Measurements from ENCODE around the gene NRDE2. TPM values are rescaled to one million over a fixed set of nuclear protein-coding genes. Genes with fewer than 3 reads are reported as not detected.
"Not testable (repeated sequence)": the region's sequence is repeated elsewhere in the genome, so short reads cannot be mapped to it uniquely, and the experiment has no call there.

Gene NRDE2
- total RNA-seq, 1 donor from 2014 or later = 21.4 TPM

GRCh38 chr14:90344331-90345238 is 12.8 kb upstream of the NRDE2 start:
- intact Hi-C loops (cut with micrococcal nuclease) = no loop called here

- intact Hi-C loops (cut with micrococcal nuclease) = no loop called here
These were observed 10.6 kb upstream of the NRDE2 start for GRCh38 chr14:90342327-90342726.

GRCh38 chr14:90341784-90342183 is 10.0 kb upstream of the NRDE2 start:
- intact Hi-C loops (cut with micrococcal nuclease) = no loop called here

- intact Hi-C loops (cut with micrococcal nuclease) = not testable (repeated sequence)
These were observed 9.5 kb upstream of the NRDE2 start for GRCh38 chr14:90341232-90341631.

DNA sequence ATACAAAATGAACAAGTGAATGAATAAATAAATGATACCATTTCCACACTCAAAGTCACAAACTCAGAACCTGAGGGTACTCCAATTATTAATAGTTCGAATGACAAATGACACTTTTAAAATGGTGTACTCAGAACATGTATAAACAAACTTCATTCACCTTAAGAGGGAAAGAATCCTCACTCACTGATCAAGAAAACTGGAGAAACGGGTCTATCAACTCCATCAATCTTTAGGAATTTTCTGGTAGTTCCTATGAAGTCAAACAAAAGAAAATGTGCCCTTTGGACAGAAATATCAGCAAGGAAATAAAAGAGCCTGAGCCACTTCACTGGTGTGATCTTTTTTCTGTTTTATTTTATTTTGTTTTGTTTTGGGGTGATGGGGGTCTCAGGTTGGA is 5.2 kb upstream of the NRDE2 start:
- intact Hi-C loops (cut with micrococcal nuclease) = no loop called here

DNA sequence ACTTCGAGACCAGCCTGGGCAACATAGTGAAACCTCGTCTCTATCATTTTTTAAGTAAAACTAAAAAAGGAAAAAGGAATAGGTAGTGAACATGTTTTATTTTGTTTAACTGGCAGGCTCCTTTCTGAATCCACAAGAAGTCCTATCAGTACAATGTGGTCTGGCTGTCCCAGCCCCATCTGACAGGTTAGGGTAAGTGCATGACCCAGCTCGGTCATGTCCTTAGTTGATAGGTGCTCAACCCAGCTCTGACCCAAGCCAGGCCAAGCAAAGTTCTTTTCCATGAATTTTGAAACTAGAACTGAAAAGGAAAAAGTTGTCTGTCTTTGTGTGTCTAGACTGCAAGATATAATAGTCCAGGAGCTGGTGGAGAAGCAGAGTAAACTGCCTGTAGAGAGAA is 4.7 kb upstream of the NRDE2 start:
- intact Hi-C loops (cut with micrococcal nuclease) = no loop called here

DNA sequence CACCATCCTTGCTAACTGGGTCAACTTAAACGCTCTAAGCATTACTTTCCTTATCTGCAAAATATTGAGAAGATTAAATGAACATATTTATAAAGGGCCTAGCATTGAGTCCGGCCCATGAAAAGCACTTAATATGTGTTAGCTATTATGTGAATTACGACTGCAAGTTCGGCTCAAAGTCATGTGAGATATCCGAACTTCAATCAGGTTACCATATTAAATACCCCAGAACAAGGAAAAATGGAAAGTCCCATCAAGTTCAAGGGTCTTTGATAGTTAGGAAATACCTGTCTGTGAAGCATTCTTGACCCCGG is 487 bp upstream of the NRDE2 start:
- intact Hi-C loops (cut with micrococcal nuclease) = no loop called here

DNA sequence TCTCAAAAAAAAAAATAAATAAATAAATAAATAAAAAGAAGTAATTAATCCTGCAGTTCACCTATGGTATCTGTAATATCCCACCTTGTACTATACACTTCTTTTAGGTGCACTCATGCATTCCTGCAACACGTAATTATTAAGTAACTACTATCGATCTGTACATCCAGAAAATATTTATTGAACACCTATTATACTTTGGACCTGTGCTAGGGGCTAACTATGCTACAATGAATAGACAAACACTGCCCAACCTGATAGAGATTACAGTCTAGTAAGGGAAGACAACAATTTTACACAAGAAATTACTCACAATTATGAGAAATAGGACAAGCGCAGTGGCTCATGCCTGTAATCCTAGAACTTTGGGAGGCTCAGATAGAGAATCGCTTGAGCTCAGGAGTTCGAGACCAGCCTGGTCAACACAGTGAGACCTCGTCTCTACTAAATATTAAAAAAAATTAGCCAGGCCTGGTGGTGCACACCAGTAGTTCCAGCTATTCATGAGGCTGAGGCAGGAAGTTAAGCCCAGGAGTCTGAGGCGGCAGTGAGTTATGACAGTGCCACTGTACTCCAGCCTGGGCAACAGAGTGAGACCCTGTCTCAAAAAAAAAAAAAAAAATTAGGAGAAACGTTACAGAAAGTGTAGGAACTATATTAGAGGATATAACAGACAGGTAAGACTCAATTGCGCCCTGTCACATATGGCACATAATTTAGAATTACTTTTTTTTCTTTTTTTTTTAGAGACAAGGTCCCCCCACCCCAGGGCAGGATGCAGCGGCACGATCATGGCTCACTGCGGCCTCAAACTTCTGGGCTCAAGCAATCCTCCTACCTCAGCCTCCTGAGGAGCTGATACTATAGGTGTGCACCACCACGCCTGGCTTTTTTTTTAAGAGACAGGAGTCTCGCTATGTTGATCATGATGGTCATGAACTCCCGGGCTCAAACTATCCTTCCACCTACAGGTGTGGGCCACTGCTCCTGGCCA is 1.2 kb downstream of the NRDE2 start:
- intact Hi-C loops (cut with micrococcal nuclease) = loop anchor here (1.0 kb wide), 4 partner anchors 53 to 428 kb away; partner anchors contain the start of gene PSMC1

GRCh38 chr14:90321891-90322290 is 9.8 kb downstream of the NRDE2 start:
- intact Hi-C loops (cut with micrococcal nuclease) = no loop called here

GRCh38 chr14:90319634-90320541 is 11.9 kb downstream of the NRDE2 start:
- intact Hi-C loops (cut with micrococcal nuclease) = no loop called here

DNA sequence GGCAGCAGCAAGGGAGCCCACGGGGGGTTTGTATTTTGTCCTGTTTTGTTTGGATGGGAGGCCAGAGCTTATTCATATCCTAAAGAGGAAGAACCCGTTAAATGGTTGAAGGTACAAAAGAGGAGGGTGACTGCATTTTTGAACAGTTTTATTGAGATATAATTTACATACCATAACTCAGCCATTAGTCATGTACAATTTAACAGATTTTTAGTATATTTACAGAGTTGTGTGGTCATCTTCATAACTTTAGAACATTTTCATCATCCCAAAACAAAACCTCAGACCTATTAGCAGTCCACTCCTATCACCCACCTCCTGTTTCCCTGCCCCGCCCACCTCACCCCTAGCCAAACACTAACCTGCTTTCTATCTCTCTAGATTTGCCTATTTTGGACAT is 12.6 kb downstream of the NRDE2 start:
- intact Hi-C loops (cut with micrococcal nuclease) = no loop called here

DNA sequence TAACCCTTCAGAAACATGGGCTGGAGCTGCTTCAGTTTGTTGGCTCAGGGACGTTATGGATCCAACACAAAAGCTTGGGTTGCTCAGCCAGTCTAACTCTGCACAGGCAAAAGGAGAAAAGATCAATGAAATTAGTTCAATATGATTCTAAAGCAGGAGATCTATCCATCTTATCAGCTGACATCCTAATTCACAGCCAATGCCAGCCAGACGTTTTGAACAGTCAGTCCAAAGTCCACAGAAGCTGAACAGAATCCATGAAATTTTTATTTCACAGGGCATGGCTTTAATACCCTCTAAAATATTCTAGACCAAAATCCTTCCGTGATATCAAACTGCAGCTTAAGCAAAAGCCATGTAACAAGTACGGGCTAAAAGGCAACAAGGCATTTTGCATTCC is 13.7 kb downstream of the NRDE2 start:
- intact Hi-C loops (cut with micrococcal nuclease) = no loop called here

GRCh38 chr14:90317286-90317685 is 14.5 kb downstream of the NRDE2 start:
- intact Hi-C loops (cut with micrococcal nuclease) = no loop called here

DNA sequence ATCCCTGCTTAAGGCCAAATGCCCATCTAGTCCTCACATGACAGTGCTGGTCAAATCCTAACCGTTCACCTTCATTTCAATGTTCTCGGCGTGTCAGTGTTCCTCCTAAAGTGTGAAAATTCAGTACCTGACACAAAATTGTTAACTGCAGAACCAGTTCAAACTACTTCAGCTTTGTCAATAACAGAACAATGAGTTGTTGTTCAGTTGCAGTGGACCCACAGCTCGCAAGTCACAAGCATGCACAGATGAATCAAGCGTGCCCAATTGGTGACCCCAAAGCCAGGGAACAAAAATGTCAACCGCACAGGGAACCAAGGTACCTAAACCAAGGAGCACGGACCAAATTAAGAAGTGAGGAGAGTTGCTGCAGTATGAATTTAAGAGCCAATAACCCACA is 23.2 kb downstream of the NRDE2 start:
- intact Hi-C loops (cut with micrococcal nuclease) = loop anchor here (10.0 kb wide), 1 partner anchor 386 kb away; no protein-coding TSS in a partner anchor

GRCh38 chr14:90305176-90305601 is 26.6 kb downstream of the NRDE2 start:
- intact Hi-C loops (cut with micrococcal nuclease) = loop anchor here (10.0 kb wide), 1 partner anchor 390 kb away; no protein-coding TSS in a partner anchor

GRCh38 chr14:90304502-90304901 is 27.2 kb downstream of the NRDE2 start:
- intact Hi-C loops (cut with micrococcal nuclease) = loop anchor here (10.0 kb wide), 1 partner anchor 390 kb away; no protein-coding TSS in a partner anchor

DNA sequence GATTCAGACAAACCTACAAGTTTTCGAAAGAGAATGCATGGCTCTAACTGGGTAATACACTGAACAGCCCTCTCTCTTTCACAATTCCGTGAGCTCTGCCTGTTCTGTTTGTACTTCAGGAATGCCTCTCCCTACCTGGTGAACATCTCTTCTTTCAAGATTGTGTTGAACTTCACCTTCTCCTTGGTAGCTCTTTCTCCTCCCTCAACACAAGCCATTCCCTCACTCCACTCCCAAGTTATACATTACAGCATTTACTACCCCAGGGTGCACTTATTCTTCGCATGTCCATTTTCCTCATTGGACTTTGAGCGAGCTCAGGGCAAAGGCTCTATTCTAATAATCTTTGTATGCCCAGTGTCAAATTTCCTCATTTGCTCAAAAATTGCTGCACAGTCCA is 28.3 kb downstream of the NRDE2 start:
- intact Hi-C loops (cut with micrococcal nuclease) = loop anchor here (10.0 kb wide), 1 partner anchor 391 kb away; no protein-coding TSS in a partner anchor

- intact Hi-C loops (cut with micrococcal nuclease) = loop anchor here (10.0 kb wide), 1 partner anchor 392 kb away; no protein-coding TSS in a partner anchor
These were observed 29.0 kb downstream of the NRDE2 start for GRCh38 chr14:90302529-90303303.

GRCh38 chr14:90301668-90302090 is 30.1 kb downstream of the NRDE2 start:
- intact Hi-C loops (cut with micrococcal nuclease) = loop anchor here (10.0 kb wide), 1 partner anchor 393 kb away; no protein-coding TSS in a partner anchor

DNA sequence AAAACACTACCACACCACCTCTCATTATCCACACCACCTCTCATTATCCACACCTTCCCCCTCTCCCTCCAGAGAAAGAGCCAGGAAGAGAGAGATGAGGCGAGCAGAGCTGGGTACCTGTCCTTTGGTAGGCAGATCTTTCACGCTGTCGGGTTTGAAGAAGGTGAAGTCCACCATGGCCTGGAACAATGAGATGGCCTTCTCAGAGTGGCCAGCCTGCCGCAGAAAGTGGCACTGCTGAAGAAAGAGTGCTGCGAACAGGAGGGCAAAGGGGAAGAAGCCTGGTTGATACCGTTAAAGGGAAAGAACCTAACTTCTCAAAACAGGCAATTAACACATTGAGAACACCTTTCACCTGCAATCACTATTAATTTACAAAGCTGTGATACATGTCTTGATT is 30.6 kb downstream of the NRDE2 start:
- intact Hi-C loops (cut with micrococcal nuclease) = loop anchor here (10.0 kb wide), 1 partner anchor 394 kb away; no protein-coding TSS in a partner anchor
